ENCODE data around the gene YIF1B.

Gene YIF1B

DNA sequence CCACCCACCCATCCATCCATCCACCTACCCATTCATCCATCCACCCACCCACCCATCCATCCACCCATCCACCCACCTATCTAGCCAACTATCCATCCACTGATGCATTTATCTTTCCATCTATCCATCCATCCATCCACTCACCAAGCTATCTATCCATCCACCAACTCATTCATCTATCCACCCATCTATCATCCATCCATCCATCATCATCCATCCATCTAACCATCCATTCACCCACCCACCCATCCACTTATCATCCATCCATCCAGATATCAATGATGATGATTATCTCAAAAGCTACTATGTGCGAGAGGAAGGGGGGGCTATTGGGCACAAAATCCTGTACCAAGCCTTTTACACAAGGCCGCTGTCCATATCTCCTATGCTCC, 5.5 kb downstream of the YIF1B start:
- no peak overlapping the region for H3K27ac ChIP-seq
- peaks cover 24% of the 10 kb centered on the region for H3K36me3 ChIP-seq (replicated peaks)
- in situ Hi-C loops (cut with HindIII; ENCODE audit: low pct_ligation_motif_present, low sequenced_read_pairs) = no loop called here
- DNase-seq = no peak
- TF ChIP-seq, protein P1, sequence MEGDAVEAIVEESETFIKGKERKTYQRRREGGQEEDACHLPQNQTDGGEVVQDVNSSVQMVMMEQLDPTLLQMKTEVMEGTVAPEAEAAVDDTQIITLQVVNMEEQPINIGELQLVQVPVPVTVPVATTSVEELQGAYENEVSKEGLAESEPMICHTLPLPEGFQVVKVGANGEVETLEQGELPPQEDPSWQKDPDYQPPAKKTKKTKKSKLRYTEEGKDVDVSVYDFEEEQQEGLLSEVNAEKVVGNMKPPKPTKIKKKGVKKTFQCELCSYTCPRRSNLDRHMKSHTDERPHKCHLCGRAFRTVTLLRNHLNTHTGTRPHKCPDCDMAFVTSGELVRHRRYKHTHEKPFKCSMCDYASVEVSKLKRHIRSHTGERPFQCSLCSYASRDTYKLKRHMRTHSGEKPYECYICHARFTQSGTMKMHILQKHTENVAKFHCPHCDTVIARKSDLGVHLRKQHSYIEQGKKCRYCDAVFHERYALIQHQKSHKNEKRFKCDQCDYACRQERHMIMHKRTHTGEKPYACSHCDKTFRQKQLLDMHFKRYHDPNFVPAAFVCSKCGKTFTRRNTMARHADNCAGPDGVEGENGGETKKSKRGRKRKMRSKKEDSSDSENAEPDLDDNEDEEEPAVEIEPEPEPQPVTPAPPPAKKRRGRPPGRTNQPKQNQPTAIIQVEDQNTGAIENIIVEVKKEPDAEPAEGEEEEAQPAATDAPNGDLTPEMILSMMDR (IDR thresholded peaks at IDR 0.05; ENCODE audit: low read depth, low read length, missing control alignments) = no peak
- H3K27me3 ChIP-seq (replicated peaks) = no peaks in the 10 kb centered on the region
- no peak overlapping the region for H3K4me3 ChIP-seq (ENCODE audit: low read depth, low read length)

- in situ Hi-C loops (cut with HindIII; ENCODE audit: low pct_ligation_motif_present, low sequenced_read_pairs) = no loop called here
- peaks cover 29% of the 10 kb centered on the region for H3K36me3 ChIP-seq (replicated peaks)
- TF ChIP-seq, protein P1 (IDR thresholded peaks at IDR 0.05; ENCODE audit: low read depth, low read length, missing control alignments) = no peak
- H3K4me3 ChIP-seq (ENCODE audit: low read depth, low read length) = no peak overlapping the region
- H3K27me3 ChIP-seq (replicated peaks) = no peaks in the 10 kb centered on the region
- no peak for DNase-seq
- H3K27ac ChIP-seq = no peak overlapping the region
Observed at GRCh38 chr19:38309615-38310278, 6.0 kb downstream of the YIF1B start.

DNA sequence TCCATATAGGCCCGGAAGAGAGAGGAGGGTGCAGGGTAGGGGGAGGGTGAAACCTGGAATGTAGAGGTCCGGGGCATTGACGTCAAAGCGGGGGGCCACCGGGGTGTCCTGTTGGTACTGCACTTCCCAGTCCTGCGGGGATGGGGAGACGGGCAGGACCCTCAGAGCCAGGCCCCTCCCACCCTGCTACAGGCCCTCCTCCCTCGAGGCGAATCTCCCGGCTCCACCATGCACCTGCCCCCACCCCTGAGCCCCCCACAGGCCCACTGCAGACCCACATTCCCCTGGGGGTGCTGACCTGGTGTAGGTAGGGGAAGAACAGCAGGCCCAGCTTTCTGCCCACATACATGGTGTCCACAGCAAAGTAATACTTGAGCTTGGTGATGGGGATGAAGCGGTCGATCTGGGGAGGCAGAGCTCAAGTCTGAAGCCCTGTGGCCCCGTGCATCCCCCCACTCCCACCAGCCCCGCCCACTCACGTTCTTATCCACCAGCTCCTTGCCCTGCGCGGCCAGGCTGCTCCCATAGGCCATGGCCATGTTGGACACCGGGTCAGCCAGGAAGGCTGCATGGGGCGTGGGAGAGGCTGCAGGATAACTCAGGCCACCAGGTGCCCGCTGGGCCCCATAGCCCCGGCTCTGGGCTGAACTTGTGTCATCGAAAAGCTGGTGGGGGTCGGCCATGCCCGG, 6.7 kb downstream of the YIF1B start:
- no peak overlapping the region for H3K27ac ChIP-seq
- no peak overlapping the region for H3K4me3 ChIP-seq (ENCODE audit: low read depth, low read length)
- peaks cover 35% of the 10 kb centered on the region for H3K36me3 ChIP-seq (replicated peaks)
- no peaks in the 10 kb centered on the region for H3K27me3 ChIP-seq (replicated peaks)
- TF ChIP-seq, protein P1 (IDR thresholded peaks at IDR 0.05; ENCODE audit: low read depth, low read length, missing control alignments) = no peak
- in situ Hi-C loops (cut with HindIII; ENCODE audit: low pct_ligation_motif_present, low sequenced_read_pairs) = no loop called here
- DNase-seq = no peak

DNA sequence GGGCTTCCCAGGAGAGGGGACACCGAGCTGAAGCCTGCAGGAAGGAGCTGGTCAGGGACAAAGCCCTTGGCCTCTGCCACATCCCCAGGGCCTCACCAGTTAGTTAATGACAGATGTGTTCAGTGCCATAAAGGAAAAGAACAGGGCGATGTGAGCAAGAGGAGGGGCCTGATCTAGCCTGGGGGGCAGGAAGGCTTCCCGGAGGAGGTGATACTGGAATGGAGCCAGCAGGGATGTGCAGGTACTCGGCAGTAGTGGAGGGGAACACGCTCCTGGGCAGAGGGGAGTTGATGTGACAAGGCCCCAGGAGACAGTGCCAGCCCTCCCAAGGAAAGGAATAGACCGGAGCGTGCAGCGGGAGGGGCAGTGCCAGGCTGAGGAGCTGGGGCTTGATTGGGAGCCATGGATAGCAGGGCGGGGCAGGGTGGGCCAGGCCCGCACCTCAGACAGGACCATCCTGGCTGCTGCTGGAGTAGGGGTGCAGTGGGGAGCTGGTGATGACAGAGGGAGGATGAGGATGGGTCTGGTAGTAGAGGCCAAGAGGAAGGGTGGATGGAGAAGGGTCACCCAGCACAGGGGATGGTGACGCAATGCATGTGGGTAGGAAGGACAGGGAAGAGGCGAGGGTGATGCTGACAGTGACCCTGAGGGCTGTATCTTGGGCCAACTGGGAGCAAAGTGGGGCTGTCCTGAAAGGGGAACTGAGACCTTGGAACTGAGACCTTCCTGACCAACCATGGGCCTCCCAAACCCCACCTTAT, 7.6 kb downstream of the YIF1B start:
- TF ChIP-seq, protein P1 (IDR thresholded peaks at IDR 0.05; ENCODE audit: low read depth, low read length, missing control alignments) = no peak
- no peak overlapping the region for H3K27ac ChIP-seq
- in situ Hi-C loops (cut with HindIII; ENCODE audit: low pct_ligation_motif_present, low sequenced_read_pairs) = no loop called here
- no peak overlapping the region for H3K4me3 ChIP-seq (ENCODE audit: low read depth, low read length)
- no peaks in the 10 kb centered on the region for H3K27me3 ChIP-seq (replicated peaks)
- no peak for DNase-seq
- peaks cover 35% of the 10 kb centered on the region for H3K36me3 ChIP-seq (replicated peaks)

DNA sequence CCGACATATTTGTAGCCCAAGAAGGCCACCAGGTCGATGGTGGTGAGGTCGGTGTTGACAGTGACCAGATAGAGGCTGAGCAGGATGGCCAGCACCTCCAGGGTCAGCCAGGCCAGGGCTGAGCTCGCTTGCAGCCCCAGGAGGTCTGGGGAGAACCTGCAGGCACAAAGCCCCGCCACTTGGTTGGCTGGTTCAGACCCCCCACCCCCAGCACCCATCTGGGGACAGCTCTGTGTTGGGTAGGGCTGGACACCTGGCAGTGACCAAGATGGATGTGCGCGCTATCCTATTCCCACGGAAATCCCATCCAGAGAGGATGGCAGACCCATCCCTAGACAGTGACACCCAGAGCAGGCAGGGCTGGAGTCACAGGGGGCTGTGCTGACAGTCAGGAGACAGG, 8.2 kb downstream of the YIF1B start:
- in situ Hi-C loops (cut with HindIII; ENCODE audit: low pct_ligation_motif_present, low sequenced_read_pairs) = no loop called here
- peaks cover 35% of the 10 kb centered on the region for H3K36me3 ChIP-seq (replicated peaks)
- H3K27me3 ChIP-seq (replicated peaks) = no peaks in the 10 kb centered on the region
- no peak overlapping the region for H3K4me3 ChIP-seq (ENCODE audit: low read depth, low read length)
- TF ChIP-seq, protein P1 (IDR thresholded peaks at IDR 0.05; ENCODE audit: low read depth, low read length, missing control alignments) = no peak
- H3K27ac ChIP-seq = no peak overlapping the region
- DNase-seq = no peak

All from brain microvascular endothelial cell (primary cell).